A549 (cell line): ENCODE data around the gene UBE3B. TPM values are rescaled to one million over a fixed set of nuclear protein-coding genes. Genes with fewer than 3 reads are reported as not detected.
A peak's percentile ranks its signal among the peaks of the same experiment; 100 is the strongest.

Experiments
- ATAC-seq, 2 experiments: fragments of 200-7000 bp in 1 of 2; fragments of >200 bp in 1 of 2; cut with Nextera tagmentation in 1 of 2; cut with Tn5 transposase in 1 of 2; 3 replicates each; pipeline versions ENCODE4 v1.8.0 to v1.9.1; 2018 to 2020; ENCODE audit warnings: mild to moderate bottlenecking in 1 of 2, moderate library complexity in 1 of 2
- CTCF ChIA-PET: fragments of 300-600 bp; sonication (Branson Sonifier 250); formaldehyde crosslinking; extraction: SDS; loops from one replicate; lab custom pipeline; 2021; ENCODE audit warnings: antibody characterized with exemption, inconsistent platforms; lab: Yijun Ruan, JAX
- POLR2A ChIA-PET: fragments of 350-600 bp; formaldehyde crosslinking; extraction: SDS; loops from one replicate; lab custom pipeline; 2021; ENCODE audit warnings: antibody characterized with exemption, inconsistent platforms; lab: Yijun Ruan, JAX
- DNase-seq, 2 experiments: peaks; one replicate each; pipeline versions ENCODE4 v3.0.0 to v3.0.0-alpha.2; 2011 to 2016; ENCODE audit warnings: low read depth in 1 of 2, low spot score in 1 of 2
- FAIRE-seq: peaks from 2 replicates; lab custom pipeline; 2011; peaks lifted over from hg19 to GRCh38; lab: Jason Lieb, UNC
- H3K27ac ChIP-seq, 2 experiments: fragments of >200 bp; sonication (Bioruptor Twin); formaldehyde crosslinking; 3 replicates each; pipeline ENCODE4 v1.5.1; 2016 to 2017
- H3K4me1 ChIP-seq: fragments of >200 bp; sonication (Bioruptor Twin); formaldehyde crosslinking; 3 replicates; pipeline ENCODE4 v1.6.1; 2016
- H3K4me2 ChIP-seq: fragments of >200 bp; sonication (Bioruptor Twin); formaldehyde crosslinking; 3 replicates; pipeline ENCODE4 v1.6.1; 2016
- H3K4me3 ChIP-seq: fragments of >200 bp; sonication (Bioruptor Twin); formaldehyde crosslinking; 3 replicates; pipeline ENCODE4 v1.5.1; 2016
- H3K9me3 ChIP-seq: fragments of >200 bp; sonication (Bioruptor Twin); formaldehyde crosslinking; 3 replicates; pipeline ENCODE4 v1.6.1; 2016
- ATOH8 ChIP-seq: fragments of 250-450 bp; sonication (Bioruptor Pico); IDR thresholded peaks from 2 replicates; pipeline ENCODE4 v1.5.0; 2020; ENCODE audit warnings: low read depth, mild to moderate bottlenecking, moderate library complexity
- CBX8 ChIP-seq: fragments of 200-600 bp; sonication (generic); IDR thresholded peaks from 2 replicates; pipeline ENCODE4 v1.6.1; 2016
- CEBPB ChIP-seq, 2 experiments: fragments of >200 bp in 1 of 2; sonication (Bioruptor Twin) in 1 of 2; formaldehyde crosslinking in 1 of 2; IDR thresholded peaks; 2 replicates each; pipeline ENCODE4 v1.6.1; 2012 to 2016
- CHD2 ChIP-seq: fragments of 150-350 bp; IDR thresholded peaks from 2 replicates; pipeline ENCODE4 v1.6.1; 2014; ENCODE audit warnings: low read length; ENCODE audit not compliant: partially characterized antibody
- CTCF ChIP-seq: fragments of >200 bp; sonication (Bioruptor Twin); formaldehyde crosslinking; IDR thresholded peaks from 3 replicates; pipeline ENCODE4 v1.5.1; 2016
- EHF ChIP-seq: fragments of 250-450 bp; sonication (Bioruptor Pico); IDR thresholded peaks from 2 replicates; pipeline ENCODE4 v1.5.0; 2020; ENCODE audit warnings: mild to moderate bottlenecking
- GATA3 ChIP-seq: IDR thresholded peaks from 2 replicates; pipeline ENCODE4 v1.6.1; 2012; ENCODE audit warnings: borderline replicate concordance
- HDAC2 ChIP-seq: fragments of 200-600 bp; sonication (generic); IDR thresholded peaks from 2 replicates; pipeline ENCODE4 v1.6.1; 2016
- HES2 ChIP-seq: fragments of >200 bp; sonication (Bioruptor Twin); formaldehyde crosslinking; IDR thresholded peaks from 2 replicates; pipeline ENCODE4 v1.6.1; 2016
- HEYL ChIP-seq: fragments of 250-450 bp; sonication (Bioruptor Pico); IDR thresholded peaks from 2 replicates; pipeline ENCODE4 v1.8.0; 2021; ENCODE audit warnings: mild to moderate bottlenecking, moderate library complexity
- JUN ChIP-seq, 2 experiments: fragments of >200 bp; sonication (Bioruptor Twin); formaldehyde crosslinking; IDR thresholded peaks; 2 replicates in 1 of 2; 3 replicates in 1 of 2; pipeline ENCODE4 v1.6.1; 2016 to 2017
- KDM5A ChIP-seq: fragments of 200-600 bp; sonication (generic); IDR thresholded peaks from 2 replicates; pipeline ENCODE4 v1.6.1; 2016; ENCODE audit warnings: antibody characterized with exemption, mild to moderate bottlenecking
- MAZ ChIP-seq: fragments of 150-350 bp; IDR thresholded peaks from 2 replicates; pipeline ENCODE4 v1.6.1; 2014; ENCODE audit warnings: antibody characterized with exemption, low read depth, low read length, borderline replicate concordance
- MYC ChIP-seq: IDR thresholded peaks from 2 replicates; pipeline ENCODE4 v1.6.1; 2012; ENCODE audit warnings: mild to moderate bottlenecking, inconsistent platforms, low read length, improper control_type of control experiment, borderline replicate concordance
- PBX3 ChIP-seq: IDR thresholded peaks from 2 replicates; pipeline ENCODE4 v1.6.1; 2012
- PHF8 ChIP-seq: fragments of 200-600 bp; sonication (generic); IDR thresholded peaks from 2 replicates; pipeline ENCODE4 v1.6.1; 2016; ENCODE audit warnings: low read depth, mild to moderate bottlenecking, antibody characterized with exemption, moderate library complexity, borderline replicate concordance
- POLR2A ChIP-seq: IDR thresholded peaks from 2 replicates; pipeline ENCODE4 v1.6.1; 2012; ENCODE audit warnings: mild to moderate bottlenecking, low read length
- RARB ChIP-seq: fragments of 250-450 bp; sonication (Bioruptor Pico); IDR thresholded peaks from 2 replicates; pipeline ENCODE4 v1.8.0; 2021; ENCODE audit warnings: mild to moderate bottlenecking, moderate library complexity
- SREBF2 ChIP-seq: fragments of 450-650 bp; IDR thresholded peaks from 2 replicates; pipeline ENCODE4 v1.6.1; 2014; ENCODE audit warnings: mild to moderate bottlenecking, moderate library complexity
- ZC3H11A ChIP-seq: fragments of 450-650 bp; IDR thresholded peaks from 2 replicates; pipeline ENCODE4 v1.6.1; 2014; ENCODE audit warnings: antibody characterized with exemption, mild to moderate bottlenecking
- ZFP36 ChIP-seq: fragments of 450-650 bp; IDR thresholded peaks from 2 replicates; pipeline ENCODE4 v1.6.1; 2014; ENCODE audit warnings: borderline replicate concordance; ENCODE audit not compliant: partially characterized antibody
- ZSCAN20 ChIP-seq: fragments of 250-450 bp; sonication (Bioruptor Pico); IDR thresholded peaks from 2 replicates; pipeline ENCODE4 v1.8.0; 2022; ENCODE audit warnings: mild to moderate bottlenecking, moderate library complexity
- WGBS: methylation state at CpG from one replicate; pipeline ENCODE4 v1.1.6; 2017; ENCODE audit errors: missing lambda C conversion rate; 5-methylcytosine and 5-hydroxymethylcytosine counted together
- polyA minus RNA-seq: library from RNA; depleted of rRNA, polyadenylated mRNA; stranded (reverse); fragments of >200 nt; gene quantifications from 2 replicates; pipeline ENCODE4 v1.2.3, GENCODE V29; 2011; rRNA and poly(A)+ RNA removed
- polyA plus RNA-seq, 4 experiments: library from polyadenylated mRNA; depleted of rRNA in 3 of 4; stranded (reverse); fragments of >200 nt; fragmentation: RNase III in 1 of 4; extraction: RNeasy Plus Mini Kit Qiagen cat#74134 plus additional on column Dnase treatment in 1 of 4; gene quantifications; 2 replicates in 3 of 4; 3 replicates in 1 of 4; pipeline ENCODE4 v1.2.3, GENCODE V29; 2011 to 2017
- TF ChIP-seq, protein P1 (sequence below): IDR thresholded peaks from 2 replicates; pipeline ENCODE4 v1.6.1; 2012
- TF ChIP-seq, protein P2 (sequence below): fragments of >200 bp; sonication (Bioruptor Twin); formaldehyde crosslinking; IDR thresholded peaks from 3 replicates; pipeline ENCODE4 v1.6.1; 2016
- TF ChIP-seq, protein P3 (sequence below): IDR thresholded peaks from 2 replicates; pipeline ENCODE4 v1.6.1; 2012; ENCODE audit warnings: low read depth, borderline replicate concordance
- TF ChIP-seq, protein P4 (sequence below): fragments of 200-600 bp; sonication (generic); IDR thresholded peaks from 2 replicates; pipeline ENCODE4 v1.6.1; 2016; ENCODE audit warnings: antibody characterized with exemption, mild to moderate bottlenecking, moderate library complexity

The UBE3B gene
- polyA plus RNA-seq (2011; rRNA removed), result 38.0 and 42.4 TPM in 2 replicates
- 17.5 and 20.6 TPM in 2 replicates for polyA plus RNA-seq (2012; cell fraction: cytosol; rRNA removed)
- 36.1 and 38.6 TPM in 2 replicates for polyA plus RNA-seq (2012; cell fraction: nucleus; rRNA removed)
- 14.0 to 15.4 TPM (median 14.5 TPM) in 3 replicates for polyA plus RNA-seq (2017; fragmentation: RNase III; extraction: RNeasy Plus Mini Kit Qiagen cat#74134 plus additional on column Dnase treatment)
- polyA minus RNA-seq, result 65.6 and 73.8 TPM in 2 replicates

- FAIRE-seq (no peak), DNase-seq (peak; percentile 91 to 94), ATAC-seq (peak; percentile 97 to 99)
- POLR2A ChIA-PET, result interaction anchor here (0.6 to 1.4 kb wide), 5 partner anchors 11 to 1490 kb away, joined by 3 to 4 read pairs (median 3); no protein-coding TSS in a partner anchor
- Histone ChIP-seq H3K4me3 (peak within 1 kb of the TSS; percentile 95), H3K4me1 (peaks cover 17% of the 10 kb centered on the region; the same call in 2 of the 3 replicates), H3K4me2 (peak within 1 kb of the TSS; percentile 100), H3K27ac (peak within 1 kb of the TSS; percentile 99), H3K9me3 (no peaks in the 10 kb centered on the region)
- 2% methylated on average over 54 of the region's 54 CpGs for WGBS
- peak; percentile 52 for TF ChIP-seq ZC3H11A
- TF ChIP-seq POLR2A, result peak; percentile 67
- TF ChIP-seq HDAC2, result peak; percentile 99
- TF ChIP-seq HES2, result no peak
- TF ChIP-seq, protein P1, sequence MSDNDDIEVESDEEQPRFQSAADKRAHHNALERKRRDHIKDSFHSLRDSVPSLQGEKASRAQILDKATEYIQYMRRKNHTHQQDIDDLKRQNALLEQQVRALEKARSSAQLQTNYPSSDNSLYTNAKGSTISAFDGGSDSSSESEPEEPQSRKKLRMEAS, result peak; percentile 58
- TF ChIP-seq CHD2, result peak; percentile 30
- no peak for TF ChIP-seq ZSCAN20 (CRISPR knock-in tag)
- no peak for TF ChIP-seq RARB (CRISPR knock-in tag)
- TF ChIP-seq CTCF, result no peak
- TF ChIP-seq PBX3, result peak; percentile 29; the same call in 1 of the 2 replicates
- TF ChIP-seq ATOH8 (CRISPR knock-in tag), result no peak
- TF ChIP-seq HEYL, result no peak
- TF ChIP-seq MYC, result no peak
- peak; percentile 68; the same call in 1 of the 2 replicates for TF ChIP-seq PHF8
- TF ChIP-seq JUN (IDR thresholded peaks at IDR 0.05), result peak; percentile 35 to 91; a peak in 4 of 5 replicates
- no peak for TF ChIP-seq EHF (CRISPR knock-in tag)
- TF ChIP-seq MAZ, result no peak
- TF ChIP-seq, protein P2, sequence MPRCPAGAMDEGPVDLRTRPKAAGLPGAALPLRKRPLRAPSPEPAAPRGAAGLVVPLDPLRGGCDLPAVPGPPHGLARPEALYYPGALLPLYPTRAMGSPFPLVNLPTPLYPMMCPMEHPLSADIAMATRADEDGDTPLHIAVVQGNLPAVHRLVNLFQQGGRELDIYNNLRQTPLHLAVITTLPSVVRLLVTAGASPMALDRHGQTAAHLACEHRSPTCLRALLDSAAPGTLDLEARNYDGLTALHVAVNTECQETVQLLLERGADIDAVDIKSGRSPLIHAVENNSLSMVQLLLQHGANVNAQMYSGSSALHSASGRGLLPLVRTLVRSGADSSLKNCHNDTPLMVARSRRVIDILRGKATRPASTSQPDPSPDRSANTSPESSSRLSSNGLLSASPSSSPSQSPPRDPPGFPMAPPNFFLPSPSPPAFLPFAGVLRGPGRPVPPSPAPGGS, result peak; percentile 63; the same call in 2 of the 3 replicates
- TF ChIP-seq CEBPB (IDR thresholded peaks at IDR 0.05), result no peak
- peak; percentile 100 for TF ChIP-seq KDM5A
- TF ChIP-seq SREBF2, result no peak
- TF ChIP-seq GATA3, result no peak; the same call in 1 of the 2 replicates
- TF ChIP-seq CBX8, result no peak
- TF ChIP-seq, protein P3, sequence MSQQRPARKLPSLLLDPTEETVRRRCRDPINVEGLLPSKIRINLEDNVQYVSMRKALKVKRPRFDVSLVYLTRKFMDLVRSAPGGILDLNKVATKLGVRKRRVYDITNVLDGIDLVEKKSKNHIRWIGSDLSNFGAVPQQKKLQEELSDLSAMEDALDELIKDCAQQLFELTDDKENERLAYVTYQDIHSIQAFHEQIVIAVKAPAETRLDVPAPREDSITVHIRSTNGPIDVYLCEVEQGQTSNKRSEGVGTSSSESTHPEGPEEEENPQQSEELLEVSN, result 0 out of 2 replicates have a peak, but pooled peaks have one; percentile 46
- no peak for TF ChIP-seq ZFP36
- TF ChIP-seq, protein P4, sequence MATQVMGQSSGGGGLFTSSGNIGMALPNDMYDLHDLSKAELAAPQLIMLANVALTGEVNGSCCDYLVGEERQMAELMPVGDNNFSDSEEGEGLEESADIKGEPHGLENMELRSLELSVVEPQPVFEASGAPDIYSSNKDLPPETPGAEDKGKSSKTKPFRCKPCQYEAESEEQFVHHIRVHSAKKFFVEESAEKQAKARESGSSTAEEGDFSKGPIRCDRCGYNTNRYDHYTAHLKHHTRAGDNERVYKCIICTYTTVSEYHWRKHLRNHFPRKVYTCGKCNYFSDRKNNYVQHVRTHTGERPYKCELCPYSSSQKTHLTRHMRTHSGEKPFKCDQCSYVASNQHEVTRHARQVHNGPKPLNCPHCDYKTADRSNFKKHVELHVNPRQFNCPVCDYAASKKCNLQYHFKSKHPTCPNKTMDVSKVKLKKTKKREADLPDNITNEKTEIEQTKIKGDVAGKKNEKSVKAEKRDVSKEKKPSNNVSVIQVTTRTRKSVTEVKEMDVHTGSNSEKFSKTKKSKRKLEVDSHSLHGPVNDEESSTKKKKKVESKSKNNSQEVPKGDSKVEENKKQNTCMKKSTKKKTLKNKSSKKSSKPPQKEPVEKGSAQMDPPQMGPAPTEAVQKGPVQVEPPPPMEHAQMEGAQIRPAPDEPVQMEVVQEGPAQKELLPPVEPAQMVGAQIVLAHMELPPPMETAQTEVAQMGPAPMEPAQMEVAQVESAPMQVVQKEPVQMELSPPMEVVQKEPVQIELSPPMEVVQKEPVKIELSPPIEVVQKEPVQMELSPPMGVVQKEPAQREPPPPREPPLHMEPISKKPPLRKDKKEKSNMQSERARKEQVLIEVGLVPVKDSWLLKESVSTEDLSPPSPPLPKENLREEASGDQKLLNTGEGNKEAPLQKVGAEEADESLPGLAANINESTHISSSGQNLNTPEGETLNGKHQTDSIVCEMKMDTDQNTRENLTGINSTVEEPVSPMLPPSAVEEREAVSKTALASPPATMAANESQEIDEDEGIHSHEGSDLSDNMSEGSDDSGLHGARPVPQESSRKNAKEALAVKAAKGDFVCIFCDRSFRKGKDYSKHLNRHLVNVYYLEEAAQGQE, result 0 out of 2 replicates have a peak, but pooled peaks have one; percentile 26
- CTCF ChIA-PET, result interaction anchor here (0.6 to 0.9 kb wide), 3 partner anchors 10 to 49 kb away, joined by 3 read pairs; no protein-coding TSS in a partner anchor
Measured at GRCh38 chr12:109477185-109477962, at the start of gene UBE3B, which contains the start of gene KCTD10. UBE3B (plus strand) TSS chr12:109477634; CDS start chr12:109483552, 5,918 bp downstream. KCTD10 (minus strand) TSS chr12:109477300; CDS start chr12:109477262, 38 bp downstream.
